Measurements from ENCODE around the gene CAMK2N2. TPM values are rescaled to one million over a fixed set of nuclear protein-coding genes. Genes with fewer than 3 reads are reported as not detected.

Gene CAMK2N2
- total and polyA plus RNA-seq, 9 of the 15 experiments (the other 6 are each of a cell fraction or from before 2014, with no cell fraction given) = 0.08 to 0.22 (median 0.11) TPM; not detected in 5

DNA sequence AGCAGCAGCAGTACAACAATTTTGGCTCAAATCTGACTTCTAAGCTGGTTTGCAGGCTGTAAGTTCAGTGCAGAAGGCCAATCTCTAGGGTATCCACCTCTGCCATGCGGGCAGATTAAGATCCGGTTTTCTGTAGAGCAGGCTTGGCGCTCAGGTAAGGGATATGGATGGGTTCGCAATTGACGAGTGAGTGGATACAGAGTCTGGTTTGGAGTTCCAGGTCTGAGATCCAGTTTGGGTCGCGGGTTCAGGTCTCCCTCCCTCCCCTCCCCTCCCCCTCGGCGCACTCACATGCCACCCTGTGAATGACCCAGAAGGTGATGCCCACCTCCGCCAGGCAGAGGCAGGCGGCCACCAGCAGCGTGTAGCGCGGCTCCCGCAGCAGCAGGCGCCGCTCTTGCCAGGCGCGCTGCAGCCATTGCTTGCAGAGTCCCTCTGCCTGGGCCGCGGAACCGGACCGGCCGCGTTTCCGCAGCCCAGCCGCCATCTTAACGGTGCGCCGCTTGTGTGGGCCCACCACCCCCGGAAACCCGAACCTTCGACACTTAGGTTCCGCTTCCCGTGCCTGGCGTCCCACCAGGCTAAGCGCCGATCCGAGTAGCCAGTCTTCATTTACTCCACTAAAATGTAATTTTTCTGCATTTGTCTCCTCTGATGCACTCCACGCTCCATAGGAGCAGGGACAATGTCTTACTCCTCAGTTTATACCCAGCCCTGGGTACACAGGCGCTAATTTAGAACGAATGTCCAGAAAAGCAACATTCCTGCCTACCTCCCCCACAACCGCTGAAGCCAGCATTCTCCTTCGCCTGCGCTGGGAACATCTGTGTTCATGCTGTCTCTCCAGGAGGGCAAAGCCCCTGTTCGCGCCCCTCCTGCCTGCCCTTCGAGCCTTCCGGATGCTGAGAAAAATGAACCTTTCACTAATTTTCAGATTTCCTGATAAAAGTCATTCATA is 12.6 kb downstream of the CAMK2N2 start, which contains the start of gene ALG3 (continued):
- TF ChIP-seq, protein P1, sequence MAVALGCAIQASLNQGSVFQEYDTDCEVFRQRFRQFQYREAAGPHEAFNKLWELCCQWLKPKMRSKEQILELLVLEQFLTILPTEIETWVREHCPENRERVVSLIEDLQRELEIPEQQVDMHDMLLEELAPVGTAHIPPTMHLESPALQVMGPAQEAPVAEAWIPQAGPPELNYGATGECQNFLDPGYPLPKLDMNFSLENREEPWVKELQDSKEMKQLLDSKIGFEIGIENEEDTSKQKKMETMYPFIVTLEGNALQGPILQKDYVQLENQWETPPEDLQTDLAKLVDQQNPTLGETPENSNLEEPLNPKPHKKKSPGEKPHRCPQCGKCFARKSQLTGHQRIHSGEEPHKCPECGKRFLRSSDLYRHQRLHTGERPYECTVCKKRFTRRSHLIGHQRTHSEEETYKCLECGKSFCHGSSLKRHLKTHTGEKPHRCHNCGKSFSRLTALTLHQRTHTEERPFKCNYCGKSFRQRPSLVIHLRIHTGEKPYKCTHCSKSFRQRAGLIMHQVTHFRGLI (CRISPR knock-in tag; IDR thresholded peaks at IDR 0.05) = no peak
- TF ChIP-seq ZKSCAN8 (CRISPR knock-in tag; IDR thresholded peaks at IDR 0.05) = no peak
- TF ChIP-seq SNRNP70 (optimal IDR thresholded peaks at IDR 0.05; ENCODE audit: low read depth, low read length) = no peak
- peak; percentile 86 for TF ChIP-seq GTF2F1 (IDR thresholded peaks at IDR 0.05; ENCODE audit: low read depth, low read length)
- TF ChIP-seq, protein P2, sequence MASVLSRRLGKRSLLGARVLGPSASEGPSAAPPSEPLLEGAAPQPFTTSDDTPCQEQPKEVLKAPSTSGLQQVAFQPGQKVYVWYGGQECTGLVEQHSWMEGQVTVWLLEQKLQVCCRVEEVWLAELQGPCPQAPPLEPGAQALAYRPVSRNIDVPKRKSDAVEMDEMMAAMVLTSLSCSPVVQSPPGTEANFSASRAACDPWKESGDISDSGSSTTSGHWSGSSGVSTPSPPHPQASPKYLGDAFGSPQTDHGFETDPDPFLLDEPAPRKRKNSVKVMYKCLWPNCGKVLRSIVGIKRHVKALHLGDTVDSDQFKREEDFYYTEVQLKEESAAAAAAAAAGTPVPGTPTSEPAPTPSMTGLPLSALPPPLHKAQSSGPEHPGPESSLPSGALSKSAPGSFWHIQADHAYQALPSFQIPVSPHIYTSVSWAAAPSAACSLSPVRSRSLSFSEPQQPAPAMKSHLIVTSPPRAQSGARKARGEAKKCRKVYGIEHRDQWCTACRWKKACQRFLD (CRISPR knock-in tag; IDR thresholded peaks at IDR 0.05) = 0 out of 2 replicates have a peak, but pooled peaks have one; percentile 58
- TF ChIP-seq KDM4B (IDR thresholded peaks at IDR 0.05; ENCODE audit: borderline replicate concordance in 2 of 2, low read depth in 1 of 2) = peak in 1 of 2 experiments; percentile 78; a peak in 1 of 4 replicates
- 0 out of 2 replicates have a peak, but pooled peaks have one; percentile 17 for TF ChIP-seq CBFA2T3 (IDR thresholded peaks at IDR 0.05)
- TF ChIP-seq KDM2B (CRISPR knock-in tag; IDR thresholded peaks at IDR 0.05) = no peak
- TF ChIP-seq TSC22D4 (tag; IDR thresholded peaks at IDR 0.05) = no peak
- no peak for TF ChIP-seq NFXL1 (CRISPR knock-in tag; IDR thresholded peaks at IDR 0.05)
- no peak for TF ChIP-seq HOXB6 (CRISPR knock-in tag; IDR thresholded peaks at IDR 0.05; ENCODE audit: borderline replicate concordance)
- TF ChIP-seq, protein P3, sequence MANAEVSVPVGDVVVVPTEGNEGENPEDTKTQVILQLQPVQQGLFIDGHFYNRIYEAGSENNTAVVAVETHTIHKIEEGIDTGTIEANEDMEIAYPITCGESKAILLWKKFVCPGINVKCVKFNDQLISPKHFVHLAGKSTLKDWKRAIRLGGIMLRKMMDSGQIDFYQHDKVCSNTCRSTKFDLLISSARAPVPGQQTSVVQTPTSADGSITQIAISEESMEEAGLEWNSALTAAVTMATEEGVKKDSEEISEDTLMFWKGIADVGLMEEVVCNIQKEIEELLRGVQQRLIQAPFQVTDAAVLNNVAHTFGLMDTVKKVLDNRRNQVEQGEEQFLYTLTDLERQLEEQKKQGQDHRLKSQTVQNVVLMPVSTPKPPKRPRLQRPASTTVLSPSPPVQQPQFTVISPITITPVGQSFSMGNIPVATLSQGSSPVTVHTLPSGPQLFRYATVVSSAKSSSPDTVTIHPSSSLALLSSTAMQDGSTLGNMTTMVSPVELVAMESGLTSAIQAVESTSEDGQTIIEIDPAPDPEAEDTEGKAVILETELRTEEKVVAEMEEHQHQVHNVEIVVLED (CRISPR knock-in tag; IDR thresholded peaks at IDR 0.05) = 0 out of 2 replicates have a peak, but pooled peaks have one; percentile 41
- TF ChIP-seq, protein P4, sequence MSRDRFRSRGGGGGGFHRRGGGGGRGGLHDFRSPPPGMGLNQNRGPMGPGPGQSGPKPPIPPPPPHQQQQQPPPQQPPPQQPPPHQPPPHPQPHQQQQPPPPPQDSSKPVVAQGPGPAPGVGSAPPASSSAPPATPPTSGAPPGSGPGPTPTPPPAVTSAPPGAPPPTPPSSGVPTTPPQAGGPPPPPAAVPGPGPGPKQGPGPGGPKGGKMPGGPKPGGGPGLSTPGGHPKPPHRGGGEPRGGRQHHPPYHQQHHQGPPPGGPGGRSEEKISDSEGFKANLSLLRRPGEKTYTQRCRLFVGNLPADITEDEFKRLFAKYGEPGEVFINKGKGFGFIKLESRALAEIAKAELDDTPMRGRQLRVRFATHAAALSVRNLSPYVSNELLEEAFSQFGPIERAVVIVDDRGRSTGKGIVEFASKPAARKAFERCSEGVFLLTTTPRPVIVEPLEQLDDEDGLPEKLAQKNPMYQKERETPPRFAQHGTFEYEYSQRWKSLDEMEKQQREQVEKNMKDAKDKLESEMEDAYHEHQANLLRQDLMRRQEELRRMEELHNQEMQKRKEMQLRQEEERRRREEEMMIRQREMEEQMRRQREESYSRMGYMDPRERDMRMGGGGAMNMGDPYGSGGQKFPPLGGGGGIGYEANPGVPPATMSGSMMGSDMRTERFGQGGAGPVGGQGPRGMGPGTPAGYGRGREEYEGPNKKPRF (IDR thresholded peaks at IDR 0.05; ENCODE audit: low read depth, low read length) = no peak
- 0 out of 2 replicates have a peak, but pooled peaks have one; percentile 69 for TF ChIP-seq ELF4 (CRISPR knock-in tag; IDR thresholded peaks at IDR 0.05)
- no peak for TF ChIP-seq ZNF174 (CRISPR knock-in tag; IDR thresholded peaks at IDR 0.05)
- TF ChIP-seq, protein P5, sequence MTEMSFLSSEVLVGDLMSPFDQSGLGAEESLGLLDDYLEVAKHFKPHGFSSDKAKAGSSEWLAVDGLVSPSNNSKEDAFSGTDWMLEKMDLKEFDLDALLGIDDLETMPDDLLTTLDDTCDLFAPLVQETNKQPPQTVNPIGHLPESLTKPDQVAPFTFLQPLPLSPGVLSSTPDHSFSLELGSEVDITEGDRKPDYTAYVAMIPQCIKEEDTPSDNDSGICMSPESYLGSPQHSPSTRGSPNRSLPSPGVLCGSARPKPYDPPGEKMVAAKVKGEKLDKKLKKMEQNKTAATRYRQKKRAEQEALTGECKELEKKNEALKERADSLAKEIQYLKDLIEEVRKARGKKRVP (CRISPR knock-in tag; IDR thresholded peaks at IDR 0.05) = no peak; the same call in 1 of the 2 replicates

Measured in K562 (cell line).